Kidney tubule cell (primary cell): ENCODE measurements around the gene RANGRF.

Source experiments
- DNase-seq: peaks from one replicate; pipeline ENCODE4 v3.0.0-alpha.2; 2018; ENCODE audit warnings: low spot score

RANGRF gene

GRCh38 chr17:8314797-8315763 is 26.6 kb downstream of the RANGRF start:
- DNase-seq, result peak; percentile 33

- DNase-seq, result no peak
Observed at GRCh38 chr17:8315764-8316217, 27.3 kb downstream of the RANGRF start.

- no peak for DNase-seq
Observed at GRCh38 chr17:8318010-8318935, 29.8 kb downstream of the RANGRF start.

- no peak for DNase-seq
Observed at GRCh38 chr17:8320262-8320661, 31.8 kb downstream of the RANGRF start.

- no peak for DNase-seq
Observed at GRCh38 chr17:8320990-8321389, 32.5 kb downstream of the RANGRF start.

GRCh38 chr17:8322061-8322460 is 33.6 kb downstream of the RANGRF start:
- no peak for DNase-seq

- DNase-seq, result no peak
Observed at GRCh38 chr17:8324132-8324531, 35.7 kb downstream of the RANGRF start.

- DNase-seq, result no peak
Observed at GRCh38 chr17:8324923-8325322, 36.5 kb downstream of the RANGRF start.

GRCh38 chr17:8326511-8327302 is 38.2 kb downstream of the RANGRF start:
- DNase-seq, result peak; percentile 9

- no peak for DNase-seq
Observed at GRCh38 chr17:8327303-8327649, 38.8 kb downstream of the RANGRF start.

- no peak for DNase-seq
Observed at GRCh38 chr17:8332128-8332527, 43.7 kb downstream of the RANGRF start.

GRCh38 chr17:8332688-8333087 is 44.2 kb downstream of the RANGRF start:
- no peak for DNase-seq

- no peak for DNase-seq
Observed at GRCh38 chr17:8333281-8333680, 44.8 kb downstream of the RANGRF start.

- no peak for DNase-seq
Observed at GRCh38 chr17:8337802-8338752, 49.6 kb downstream of the RANGRF start.

- DNase-seq, result no peak
Observed at GRCh38 chr17:8338753-8339140, 50.3 kb downstream of the RANGRF start.

- DNase-seq, result no peak
Observed at GRCh38 chr17:8339540-8339939, 51.1 kb downstream of the RANGRF start, which contains the start of gene ODF4. Gene ODF4, plus strand, starts transcription at chr17:8339840. Its CDS starts 212 bp downstream, at chr17:8340052.
